ENCODE results near the gene LRP5. TPM values are rescaled to one million over a fixed set of nuclear protein-coding genes. Genes with fewer than 3 reads are reported as not detected.

The LRP5 gene
- total RNA-seq, 1 experiment from 2014 or later = 129 TPM

GRCh38 chr11:68332186-68332585 lies 19.8 kb downstream of the LRP5 start:
- no peak overlapping the region for H2AFZ ChIP-seq
- peaks cover 34% of the 10 kb centered on the region for H4K20me1 ChIP-seq (ENCODE audit: insufficient read depth)
- no peak overlapping the region for H3K4me2 ChIP-seq
- peaks cover 12% of the 10 kb centered on the region; the same call in 1 of the 2 replicates for H3F3A ChIP-seq (ENCODE audit: insufficient read depth, low read depth)
- H3K9me3 ChIP-seq (ENCODE audit: insufficient read depth, low read depth) = no peaks in the 10 kb centered on the region
- ChIA-PET CTCF (interaction anchor here (0.5 kb wide), 1 partner anchor 214 kb away, joined by 3 read pairs; no protein-coding TSS in a partner anchor), POLR2A (ENCODE audit: unreplicated experiment) (interaction anchor here (0.6 to 0.7 kb wide), 3 partner anchors 29 to 250 kb away, joined by 3 to 5 read pairs (median 3); no protein-coding TSS in a partner anchor)
- H3K4me3 ChIP-seq = no peak overlapping the region
- no peak for DNase-seq
- H3K4me1 ChIP-seq (replicated peaks; ENCODE audit: insufficient read depth) = peaks cover 15% of the 10 kb centered on the region
- H3K27ac ChIP-seq = no peak overlapping the region
- intact Hi-C loops (cut with micrococcal nuclease; ENCODE audit: unreplicated experiment) = no loop called here
- peaks cover 73% of the 10 kb centered on the region for H3K79me2 ChIP-seq (ENCODE audit: low read depth)
- no peaks in the 10 kb centered on the region for H3K9me2 ChIP-seq (ENCODE audit: insufficient read depth)
- no peaks in the 10 kb centered on the region for H3K27me3 ChIP-seq (ENCODE audit: insufficient read depth, low read depth)
- 0 out of 2 replicates have a peak, but pooled peaks cover 4% of the 10 kb centered on the region for H3K36me3 ChIP-seq (ENCODE audit: low read depth)
- TF ChIP-seq CTCF (conservative IDR thresholded peaks at IDR 0.05) (no peak), EZH2 (IDR thresholded peaks at IDR 0.05; ENCODE audit: low read depth) (no peak)
- no TSS peak for BruUV-seq (replicated peaks)

GRCh38 chr11:68333173-68333572 lies 20.8 kb downstream of the LRP5 start:
- ChIA-PET POLR2A (ENCODE audit: unreplicated experiment) (interaction anchor here (0.6 kb wide), 1 partner anchor 41 kb away, joined by 4 read pairs; no protein-coding TSS in a partner anchor), CTCF (no interaction called here)
- no peaks in the 10 kb centered on the region for H3K9me2 ChIP-seq (ENCODE audit: insufficient read depth)
- H3K4me1 ChIP-seq (replicated peaks; ENCODE audit: insufficient read depth) = peaks cover 19% of the 10 kb centered on the region
- no peak overlapping the region for H3K4me2 ChIP-seq
- H4K20me1 ChIP-seq (ENCODE audit: insufficient read depth) = peaks cover 30% of the 10 kb centered on the region
- H3K27me3 ChIP-seq (ENCODE audit: insufficient read depth, low read depth) = no peaks in the 10 kb centered on the region
- no peak for DNase-seq
- H3K4me3 ChIP-seq = no peak overlapping the region
- no TSS peak for BruUV-seq (replicated peaks)
- TF ChIP-seq EZH2 (IDR thresholded peaks at IDR 0.05; ENCODE audit: low read depth) (no peak), CTCF (conservative IDR thresholded peaks at IDR 0.05) (no peak)
- H3K27ac ChIP-seq = no peak overlapping the region
- peaks cover 19% of the 10 kb centered on the region; the same call in 1 of the 2 replicates for H3F3A ChIP-seq (ENCODE audit: insufficient read depth, low read depth)
- intact Hi-C loops (cut with micrococcal nuclease; ENCODE audit: unreplicated experiment) = no loop called here
- H3K9me3 ChIP-seq (ENCODE audit: insufficient read depth, low read depth) = no peaks in the 10 kb centered on the region
- no peak overlapping the region for H2AFZ ChIP-seq
- peaks cover 77% of the 10 kb centered on the region for H3K79me2 ChIP-seq (ENCODE audit: low read depth)
- 0 out of 2 replicates have a peak, but pooled peaks cover 4% of the 10 kb centered on the region for H3K36me3 ChIP-seq (ENCODE audit: low read depth)

- Histone ChIP-seq H3K27me3 (ENCODE audit: insufficient read depth, low read depth) (no peaks in the 10 kb centered on the region), H4K20me1 (ENCODE audit: insufficient read depth) (peaks cover 31% of the 10 kb centered on the region), H3K36me3 (ENCODE audit: low read depth) (no peaks in the 10 kb centered on the region), H3K9me2 (ENCODE audit: insufficient read depth) (no peaks in the 10 kb centered on the region), H3K27ac (no peak overlapping the region), H3K79me2 (ENCODE audit: low read depth) (peaks cover 76% of the 10 kb centered on the region), H3K4me3 (no peak overlapping the region), H3K9me3 (ENCODE audit: insufficient read depth, low read depth) (no peaks in the 10 kb centered on the region), H2AFZ (no peak overlapping the region), H3F3A (ENCODE audit: insufficient read depth, low read depth) (peaks cover 35% of the 10 kb centered on the region; the same call in 1 of the 2 replicates), H3K4me1 (replicated peaks; ENCODE audit: insufficient read depth) (peaks cover 34% of the 10 kb centered on the region), H3K4me2 (no peak overlapping the region)
- intact Hi-C loops (cut with micrococcal nuclease; ENCODE audit: unreplicated experiment) = no loop called here
- peak; percentile 48 to 65 for DNase-seq
- ChIA-PET POLR2A (ENCODE audit: unreplicated experiment) (no interaction called here), CTCF (interaction anchor here (0.6 kb wide), 1 partner anchor 977 kb away, joined by 8 read pairs; no protein-coding TSS in a partner anchor)
- no peak for TF ChIP-seq EZH2 (IDR thresholded peaks at IDR 0.05; ENCODE audit: low read depth)
- no peak for TF ChIP-seq CTCF (conservative IDR thresholded peaks at IDR 0.05)
- no TSS peak for BruUV-seq (replicated peaks)
Measured at GRCh38 chr11:68334923-68335322, 22.5 kb downstream of the LRP5 start.
